ENCODE results near the gene SUSD6. TPM values are rescaled to one million over a fixed set of nuclear protein-coding genes. Genes with fewer than 3 reads are reported as not detected.
A peak's percentile ranks its signal among the peaks of the same experiment; 100 is the strongest.

SUSD6 gene
- polyA plus RNA-seq, 1 of the 3 experiments (the other 2 are of a cell fraction), result 8.5 TPM

DNA sequence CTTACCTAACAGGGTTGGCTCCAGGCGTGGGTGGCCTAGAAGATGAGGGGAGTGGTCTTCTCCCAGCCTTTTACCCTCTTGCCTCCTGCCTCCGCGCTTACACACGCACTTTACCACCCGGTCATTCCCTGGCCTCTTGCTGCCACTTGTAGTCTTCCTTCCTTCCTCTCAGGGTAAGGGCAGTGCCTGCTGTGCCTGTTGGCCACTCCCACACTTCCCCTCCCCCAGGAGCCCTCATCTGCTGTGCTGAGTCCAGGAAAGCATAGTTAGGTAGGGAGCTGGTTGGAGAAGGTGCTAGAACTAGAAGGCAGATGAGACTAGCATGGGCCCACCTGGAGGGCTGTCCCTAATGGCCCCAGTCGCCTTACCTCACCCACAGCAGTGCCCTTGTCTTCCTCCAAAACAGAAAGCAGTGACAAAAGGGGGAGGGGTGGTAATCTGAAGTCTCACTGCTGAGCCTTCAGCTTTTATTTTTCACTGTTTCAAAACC, 101.2 kb downstream of the SUSD6 start:
- Histone ChIP-seq H3K9me2 (no peaks in the 10 kb centered on the region), H3K36me3 (replicated peaks in 1 of 2; ENCODE audit: control insufficient read depth in 1 of 2, insufficient read depth in 2 of 2, low read length in 1 of 2) (peaks cover 9 to 14% of the 10 kb centered on the region in 2 experiments), H3K79me2 (ENCODE audit: insufficient read depth) (no peaks in the 10 kb centered on the region), H2AFZ (ENCODE audit: low read depth) (no peak overlapping the region), H3K4me2 (peak overlapping the region; percentile 13; the same call in 1 of the 2 replicates), H3K9ac (no peak overlapping the region), H3K27me3 (ENCODE audit: insufficient read depth) (no peaks in the 10 kb centered on the region), H3K9me3 (no peaks in the 10 kb centered on the region), H3K27ac (ENCODE audit: low read depth in 2 of 2, low read length in 1 of 2) (peak overlapping the region in 1 of 2 experiments; percentile 70; a peak in 2 of 4 replicates), H4K20me1 (ENCODE audit: insufficient read depth) (no peaks in the 10 kb centered on the region), H3K4me1 (ENCODE audit: control insufficient read depth in 1 of 2, insufficient read depth in 2 of 2, low read depth in 1 of 2, low read length in 1 of 2) (peaks cover 26 to 49% of the 10 kb centered on the region in 2 experiments; a peak in 3 of 4 replicates), H3F3A (replicated peaks; ENCODE audit: insufficient read depth) (peaks cover 10% of the 10 kb centered on the region), H3K4me3 (ENCODE audit: low read depth in 2 of 2, low read length in 1 of 2) (no peak overlapping the region)
- POLR2A ChIA-PET, result no interaction called here
- CTCF ChIA-PET, result interaction anchor here (0.7 to 3.4 kb wide), 6 partner anchors 14 to 133 kb away, joined by 3 to 19 read pairs (median 3); no protein-coding TSS in a partner anchor
- TF ChIP-seq, protein P1, sequence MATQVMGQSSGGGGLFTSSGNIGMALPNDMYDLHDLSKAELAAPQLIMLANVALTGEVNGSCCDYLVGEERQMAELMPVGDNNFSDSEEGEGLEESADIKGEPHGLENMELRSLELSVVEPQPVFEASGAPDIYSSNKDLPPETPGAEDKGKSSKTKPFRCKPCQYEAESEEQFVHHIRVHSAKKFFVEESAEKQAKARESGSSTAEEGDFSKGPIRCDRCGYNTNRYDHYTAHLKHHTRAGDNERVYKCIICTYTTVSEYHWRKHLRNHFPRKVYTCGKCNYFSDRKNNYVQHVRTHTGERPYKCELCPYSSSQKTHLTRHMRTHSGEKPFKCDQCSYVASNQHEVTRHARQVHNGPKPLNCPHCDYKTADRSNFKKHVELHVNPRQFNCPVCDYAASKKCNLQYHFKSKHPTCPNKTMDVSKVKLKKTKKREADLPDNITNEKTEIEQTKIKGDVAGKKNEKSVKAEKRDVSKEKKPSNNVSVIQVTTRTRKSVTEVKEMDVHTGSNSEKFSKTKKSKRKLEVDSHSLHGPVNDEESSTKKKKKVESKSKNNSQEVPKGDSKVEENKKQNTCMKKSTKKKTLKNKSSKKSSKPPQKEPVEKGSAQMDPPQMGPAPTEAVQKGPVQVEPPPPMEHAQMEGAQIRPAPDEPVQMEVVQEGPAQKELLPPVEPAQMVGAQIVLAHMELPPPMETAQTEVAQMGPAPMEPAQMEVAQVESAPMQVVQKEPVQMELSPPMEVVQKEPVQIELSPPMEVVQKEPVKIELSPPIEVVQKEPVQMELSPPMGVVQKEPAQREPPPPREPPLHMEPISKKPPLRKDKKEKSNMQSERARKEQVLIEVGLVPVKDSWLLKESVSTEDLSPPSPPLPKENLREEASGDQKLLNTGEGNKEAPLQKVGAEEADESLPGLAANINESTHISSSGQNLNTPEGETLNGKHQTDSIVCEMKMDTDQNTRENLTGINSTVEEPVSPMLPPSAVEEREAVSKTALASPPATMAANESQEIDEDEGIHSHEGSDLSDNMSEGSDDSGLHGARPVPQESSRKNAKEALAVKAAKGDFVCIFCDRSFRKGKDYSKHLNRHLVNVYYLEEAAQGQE (IDR thresholded peaks at IDR 0.05; ENCODE audit: low read depth, low read length), result no peak
- no peak for TF ChIP-seq JUND (IDR thresholded peaks at IDR 0.05)
- TF ChIP-seq, protein P2, sequence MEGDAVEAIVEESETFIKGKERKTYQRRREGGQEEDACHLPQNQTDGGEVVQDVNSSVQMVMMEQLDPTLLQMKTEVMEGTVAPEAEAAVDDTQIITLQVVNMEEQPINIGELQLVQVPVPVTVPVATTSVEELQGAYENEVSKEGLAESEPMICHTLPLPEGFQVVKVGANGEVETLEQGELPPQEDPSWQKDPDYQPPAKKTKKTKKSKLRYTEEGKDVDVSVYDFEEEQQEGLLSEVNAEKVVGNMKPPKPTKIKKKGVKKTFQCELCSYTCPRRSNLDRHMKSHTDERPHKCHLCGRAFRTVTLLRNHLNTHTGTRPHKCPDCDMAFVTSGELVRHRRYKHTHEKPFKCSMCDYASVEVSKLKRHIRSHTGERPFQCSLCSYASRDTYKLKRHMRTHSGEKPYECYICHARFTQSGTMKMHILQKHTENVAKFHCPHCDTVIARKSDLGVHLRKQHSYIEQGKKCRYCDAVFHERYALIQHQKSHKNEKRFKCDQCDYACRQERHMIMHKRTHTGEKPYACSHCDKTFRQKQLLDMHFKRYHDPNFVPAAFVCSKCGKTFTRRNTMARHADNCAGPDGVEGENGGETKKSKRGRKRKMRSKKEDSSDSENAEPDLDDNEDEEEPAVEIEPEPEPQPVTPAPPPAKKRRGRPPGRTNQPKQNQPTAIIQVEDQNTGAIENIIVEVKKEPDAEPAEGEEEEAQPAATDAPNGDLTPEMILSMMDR (IDR thresholded peaks at IDR 0.05), result no peak
- no peak for TF ChIP-seq RFX5 (IDR thresholded peaks at IDR 0.05; ENCODE audit: low read length)
- TF ChIP-seq EP300 (IDR thresholded peaks at IDR 0.05; ENCODE audit: borderline replicate concordance in 1 of 2, low read depth in 1 of 2, low read length in 1 of 2), result no peak
- no peak for TF ChIP-seq TAF1 (IDR thresholded peaks at IDR 0.05; ENCODE audit: borderline replicate concordance, low read depth, low read length)
- DNase-seq, result no peak
- 90% methylated on average over 6 of the region's 6 CpGs for WGBS (ENCODE audit: low lambda C conversion rate)

DNA sequence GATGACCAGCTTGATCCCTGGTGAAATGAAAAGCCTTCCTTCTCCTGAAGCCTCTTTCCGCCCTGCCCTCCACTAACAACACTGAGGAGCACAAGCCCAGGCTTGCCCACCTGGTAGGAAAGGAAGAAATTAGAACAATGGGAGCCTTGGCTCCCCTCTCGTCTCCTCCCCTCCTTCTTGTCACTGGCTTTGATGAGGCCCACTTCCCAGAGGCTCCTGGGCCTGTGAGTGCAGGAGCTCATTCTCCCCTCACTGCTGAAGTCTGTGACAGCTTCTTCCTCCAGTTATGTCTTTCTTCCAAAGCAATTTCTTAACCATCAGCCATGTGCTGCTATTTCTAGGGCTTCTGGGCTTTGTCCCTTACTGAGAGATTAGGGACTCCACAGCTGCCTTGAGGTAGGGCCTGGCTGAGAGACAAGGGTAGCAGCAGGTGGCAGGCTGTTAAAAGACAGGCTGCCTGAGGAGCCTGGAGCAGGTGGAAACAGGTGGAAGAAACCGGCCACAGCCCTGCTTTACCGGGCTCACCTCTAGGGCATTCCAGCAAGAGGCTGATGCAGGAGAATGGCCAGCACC, 101.9 kb downstream of the SUSD6 start:
- H3K9me2 ChIP-seq, result no peaks in the 10 kb centered on the region
- H3K9ac ChIP-seq, result no peak overlapping the region
- ChIA-PET POLR2A (no interaction called here), CTCF (interaction anchor here (0.7 to 3.4 kb wide), 6 partner anchors 13 to 138 kb away, joined by 3 to 19 read pairs (median 4); no protein-coding TSS in a partner anchor)
- H3K4me2 ChIP-seq, result peak overlapping the region; percentile 13; the same call in 1 of the 2 replicates
- H3F3A ChIP-seq (replicated peaks; ENCODE audit: insufficient read depth), result peaks cover 10% of the 10 kb centered on the region
- H2AFZ ChIP-seq (ENCODE audit: low read depth), result no peak overlapping the region
- H3K27ac ChIP-seq (ENCODE audit: low read depth in 2 of 2, low read length in 1 of 2), result peak overlapping the region in 1 of 2 experiments; percentile 70; a peak in 2 of 4 replicates
- 94% methylated on average over 4 of the region's 4 CpGs for whole genome bisulfite sequencing (ENCODE audit: low lambda C conversion rate)
- no peaks in the 10 kb centered on the region for H3K79me2 ChIP-seq (ENCODE audit: insufficient read depth)
- no peaks in the 10 kb centered on the region for H4K20me1 ChIP-seq (ENCODE audit: insufficient read depth)
- no peak overlapping the region for H3K4me3 ChIP-seq (ENCODE audit: low read depth in 2 of 2, low read length in 1 of 2)
- H3K27me3 ChIP-seq (ENCODE audit: insufficient read depth), result no peaks in the 10 kb centered on the region
- no peak for DNase-seq
- peaks cover 26 to 49% of the 10 kb centered on the region in 2 experiments; a peak in 3 of 4 replicates for H3K4me1 ChIP-seq (ENCODE audit: control insufficient read depth in 1 of 2, insufficient read depth in 2 of 2, low read depth in 1 of 2, low read length in 1 of 2)
- no peaks in the 10 kb centered on the region for H3K9me3 ChIP-seq
- H3K36me3 ChIP-seq (replicated peaks in 1 of 2; ENCODE audit: control insufficient read depth in 1 of 2, insufficient read depth in 2 of 2, low read length in 1 of 2), result peaks cover 9 to 14% of the 10 kb centered on the region in 2 experiments
- no peak for TF ChIP-seq JUND (IDR thresholded peaks at IDR 0.05)
